NCI-H69 (cell line): Measurements from ENCODE around the gene COMMD9.
"Not testable (repeated sequence)": the region's sequence is repeated elsewhere in the genome, so short reads cannot be mapped to it uniquely, and the experiment has no call there.

ENCODE experiments used
- DNase-seq: peaks from one replicate; lab custom pipeline; 2025; lab: John Stamatoyannopoulos, UW

The COMMD9 gene

DNA sequence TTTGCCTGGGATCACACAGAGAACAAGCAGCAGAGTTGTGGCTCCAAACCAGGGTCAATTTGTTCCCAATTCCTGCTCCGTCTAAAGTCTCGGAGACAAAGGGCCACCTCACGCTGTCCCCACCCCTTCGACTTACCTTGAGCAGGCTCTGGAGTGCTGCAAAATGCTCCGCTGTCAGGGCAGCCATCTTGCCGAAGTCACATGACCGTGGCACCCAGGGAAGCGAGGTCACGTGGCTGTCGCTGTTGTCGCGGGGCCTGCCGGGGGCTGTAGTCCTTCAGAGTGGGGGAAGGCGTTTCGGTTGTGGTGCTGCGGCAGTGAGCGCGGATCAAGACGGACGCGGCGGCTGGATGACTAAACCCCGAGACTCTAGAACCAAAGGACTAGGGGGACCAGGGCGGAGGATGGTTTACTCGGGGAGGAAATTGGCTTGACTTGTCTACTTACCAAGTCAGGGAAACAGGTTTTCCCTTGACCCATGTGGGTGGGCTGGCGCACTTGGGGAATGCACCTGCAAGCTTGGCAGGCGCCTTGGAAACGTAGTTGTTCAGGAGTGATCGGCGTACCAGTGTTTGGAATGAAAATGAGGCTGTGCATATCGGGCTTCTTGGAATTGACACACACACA is at the start of gene COMMD9:
Gene COMMD9 (minus strand): TSS at position 199 of the 627 bp plus-strand sequence. CDS start 12 bp downstream, at position 187.
- peak; percentile 97 for DNase-seq

- peak; percentile 33 for DNase-seq
Measured at GRCh38 chr11:36333897-36334296, 44.7 kb upstream of the COMMD9 start.

- no peak for DNase-seq
Measured at GRCh38 chr11:36333468-36333867, 44.2 kb upstream of the COMMD9 start.

GRCh38 chr11:36330411-36330810 is 41.2 kb upstream of the COMMD9 start:
- peak; percentile 43 for DNase-seq

DNA sequence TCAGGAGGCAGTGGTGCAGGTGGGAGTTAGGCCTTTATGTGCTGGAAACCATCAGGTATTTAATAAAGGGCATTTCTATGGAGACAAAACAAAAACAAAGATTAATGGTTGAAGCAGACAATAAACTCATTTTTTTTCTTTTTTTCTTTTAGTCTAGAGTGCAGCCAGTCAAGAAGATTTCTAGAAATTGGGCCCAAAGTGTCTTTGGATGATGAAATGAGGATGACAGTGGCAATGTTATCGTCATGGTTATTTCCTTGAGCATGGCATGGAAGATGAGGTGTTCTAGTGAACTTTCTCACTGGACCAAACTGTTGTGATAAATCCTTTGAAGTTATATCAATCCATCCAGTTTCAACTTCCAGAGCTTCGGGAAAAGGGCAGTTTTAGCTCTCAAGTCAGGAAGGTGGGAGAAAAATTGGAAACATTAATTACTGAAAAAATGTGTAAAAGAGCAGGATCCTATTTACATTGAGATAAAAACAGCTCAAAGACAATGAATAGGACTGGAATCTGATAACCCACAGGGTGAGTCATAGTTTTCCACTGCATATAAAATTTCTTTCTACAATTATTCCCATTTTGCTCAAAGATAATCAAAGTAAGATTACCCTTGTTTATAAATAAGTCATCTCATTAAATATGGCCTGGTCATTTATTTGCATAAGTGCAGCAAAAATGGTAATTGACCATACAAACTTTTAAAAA is 39.9 kb upstream of the COMMD9 start:
- DNase-seq = no peak

- no peak for DNase-seq
Measured at GRCh38 chr11:36326524-36327419, 37.5 kb upstream of the COMMD9 start.

- peak; percentile 60 for DNase-seq
Measured at GRCh38 chr11:36325403-36325802, 36.2 kb upstream of the COMMD9 start.

- DNase-seq = not testable (repeated sequence)
Measured at GRCh38 chr11:36324956-36325355, 35.7 kb upstream of the COMMD9 start.

- peak; percentile 36 for DNase-seq
Measured at GRCh38 chr11:36317992-36318391, 28.8 kb upstream of the COMMD9 start.

- DNase-seq = peak; percentile 54
Measured at GRCh38 chr11:36316049-36316448, 26.8 kb upstream of the COMMD9 start.

DNA sequence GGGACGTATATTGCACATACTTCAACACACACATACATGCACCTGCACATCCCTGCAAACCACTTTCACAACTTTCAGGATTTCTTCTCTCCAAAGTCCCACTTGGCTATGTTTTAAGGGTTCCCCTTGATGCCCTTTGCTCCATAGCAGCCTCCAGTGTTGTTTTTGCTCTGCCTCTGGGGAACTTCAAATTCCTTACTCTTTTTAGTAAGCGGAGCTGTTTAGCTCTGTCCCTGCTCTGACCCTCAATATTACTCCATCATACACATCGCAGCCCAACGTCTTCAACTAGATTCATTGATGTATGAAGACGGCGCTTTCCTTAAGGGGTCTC is 25.2 kb upstream of the COMMD9 start:
- no peak for DNase-seq

DNA sequence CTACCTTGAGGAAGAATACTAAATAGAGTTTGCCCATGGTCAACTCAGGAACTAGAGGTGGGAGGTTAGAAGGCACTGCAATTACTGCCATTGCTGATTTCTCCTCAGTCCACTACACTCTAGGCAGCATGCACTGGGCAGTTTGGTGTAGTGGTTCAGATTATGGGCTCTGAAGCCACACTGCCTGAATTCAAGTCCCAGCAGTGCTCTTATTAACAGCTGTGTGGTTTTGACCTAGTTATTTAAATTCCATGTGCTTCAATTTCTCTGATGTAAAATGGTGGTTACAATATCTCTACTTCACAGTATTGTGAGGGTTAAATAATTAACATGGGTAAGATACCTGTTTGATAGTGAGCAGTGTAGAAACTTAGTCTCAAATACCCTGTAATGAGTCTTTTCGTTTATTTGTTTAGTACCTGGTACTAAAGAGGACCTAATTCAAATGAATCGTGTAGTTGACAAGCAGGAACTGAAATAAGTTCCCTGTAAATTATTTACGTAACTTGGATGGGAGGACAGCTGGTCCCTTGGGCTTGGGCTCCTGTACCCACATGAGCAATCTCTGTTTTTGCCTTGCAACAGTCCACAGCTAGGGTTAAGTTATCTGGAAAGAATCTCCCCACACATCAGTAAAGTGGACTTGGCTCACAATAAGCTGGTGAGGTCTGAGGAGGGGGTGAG is 24.7 kb upstream of the COMMD9 start:
- no peak for DNase-seq

- no peak for DNase-seq
Measured at GRCh38 chr11:36312611-36313472, 23.6 kb upstream of the COMMD9 start.

DNA sequence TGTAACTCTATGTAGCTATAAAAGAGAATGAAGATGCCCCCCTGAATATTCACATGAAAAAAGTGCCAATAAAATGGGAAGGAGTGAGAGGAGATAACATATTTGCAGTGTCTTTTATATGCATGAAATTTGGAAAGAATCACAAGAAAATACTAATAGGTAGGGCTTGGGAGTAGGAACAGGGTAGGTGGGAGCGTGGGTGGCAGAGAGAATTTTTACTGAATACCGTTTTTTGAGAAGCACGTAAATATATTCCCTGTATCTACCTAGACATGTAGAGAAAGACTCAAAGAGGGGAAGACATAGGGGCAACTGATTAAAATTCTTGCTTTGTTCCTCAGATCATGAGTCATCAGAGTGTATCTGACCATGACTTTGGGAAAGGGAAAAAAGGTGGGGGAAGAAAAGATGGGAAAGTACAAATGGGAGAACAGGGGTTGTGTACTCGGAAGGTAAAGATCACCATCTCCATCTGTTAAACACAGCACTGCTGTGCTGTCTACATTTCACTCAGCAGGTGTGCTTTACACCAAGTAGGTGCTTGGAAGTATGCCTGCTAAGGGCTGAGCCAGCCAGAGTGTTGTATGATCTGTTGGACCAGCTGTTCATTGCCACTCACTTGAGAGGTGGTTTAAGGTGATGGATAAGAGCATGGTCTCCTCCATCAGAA is 22.8 kb upstream of the COMMD9 start:
- peak; percentile 94 for DNase-seq

- DNase-seq = peak; percentile 6
Measured at GRCh38 chr11:36309779-36310178, 20.6 kb upstream of the COMMD9 start.

DNA sequence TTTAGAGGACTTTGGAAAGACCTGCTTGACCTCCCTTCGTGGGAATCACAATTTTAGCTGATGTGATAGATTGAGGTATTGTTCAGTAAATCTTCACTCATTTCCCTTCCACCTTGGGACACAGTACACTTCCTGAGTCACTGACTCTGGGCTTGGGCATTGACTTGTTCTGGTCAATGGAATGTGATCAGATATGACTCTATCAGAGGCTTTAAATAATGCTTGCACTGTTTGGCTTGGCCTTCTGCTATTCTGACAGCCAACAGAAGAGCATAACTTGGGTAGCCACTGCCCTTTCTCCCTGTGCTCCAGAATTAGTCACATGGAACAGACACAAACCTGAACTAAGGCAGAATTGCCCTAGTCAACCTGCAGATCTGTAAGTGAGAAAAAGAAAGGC is 19.4 kb upstream of the COMMD9 start:
- DNase-seq = no peak

DNA sequence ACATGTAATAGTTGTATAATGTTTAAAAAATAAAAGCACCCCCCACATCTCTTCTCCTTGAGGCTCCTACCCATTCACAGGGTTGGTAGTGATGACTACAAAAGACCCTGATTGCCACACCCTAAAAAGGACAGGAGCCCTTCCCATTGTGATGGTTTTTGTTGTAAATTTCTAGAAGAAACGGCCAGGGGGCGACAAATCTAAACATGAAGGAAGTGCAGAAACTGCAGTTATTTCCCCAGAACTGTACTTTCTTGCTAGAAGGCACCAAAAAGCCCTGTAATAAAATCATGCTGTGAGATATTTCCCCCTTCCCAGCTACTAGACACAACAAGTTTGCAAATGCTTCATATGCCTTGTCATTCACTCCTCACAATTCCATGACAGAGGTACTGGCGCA is 17.7 kb upstream of the COMMD9 start:
- DNase-seq = peak; percentile 73

DNA sequence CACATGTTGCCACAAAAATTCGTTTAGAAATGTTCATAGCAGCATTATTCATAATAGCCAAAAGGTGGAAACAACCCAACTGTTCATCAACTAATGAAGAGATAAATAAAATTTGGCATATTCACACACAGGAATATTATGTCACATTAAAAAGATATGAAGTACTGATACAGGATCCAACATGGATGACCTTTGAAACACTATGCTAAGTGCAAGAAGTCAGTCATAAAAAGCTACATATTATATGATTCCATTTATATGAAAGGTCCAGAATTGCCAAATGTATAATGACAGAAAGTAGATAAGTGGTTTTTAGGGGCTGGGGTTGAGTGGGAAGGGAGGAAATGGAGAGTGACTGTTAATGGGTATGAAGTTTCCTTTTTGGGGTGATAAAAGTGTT is 15.8 kb upstream of the COMMD9 start:
- DNase-seq = no peak

GRCh38 chr11:36304351-36304750 is 15.1 kb upstream of the COMMD9 start:
- DNase-seq = no peak

- DNase-seq = peak; percentile 36
Measured at GRCh38 chr11:36300650-36301049, 11.4 kb upstream of the COMMD9 start.
